Nephron (organoid): ENCODE measurements around the gene NOP56.

ENCODE experiments used
- H3K27ac Mint-ChIP-seq, 3 experiments: 2 replicates each; pipeline ENCODE4 v1.8.0; 2020; ENCODE audit warnings: mixed read lengths in 3 of 3, mild to moderate bottlenecking in 2 of 3, moderate library complexity in 1 of 3
- H3K27me3 Mint-ChIP-seq: 2 replicates; pipeline ENCODE4 v1.8.0; 2021; ENCODE audit warnings: low read depth, mild to moderate bottlenecking, moderate library complexity, mixed read lengths
- H3K36me3 Mint-ChIP-seq: 2 replicates; pipeline ENCODE4 v1.8.0; 2020; ENCODE audit warnings: low read depth, mixed read lengths
- H3K4me1 Mint-ChIP-seq: 2 replicates; pipeline ENCODE4 v1.8.0; 2020; ENCODE audit warnings: mixed read lengths
- H3K4me3 Mint-ChIP-seq, 3 experiments: 2 replicates each; pipeline ENCODE4 v1.8.0; 2020; ENCODE audit warnings: mild to moderate bottlenecking in 3 of 3, mixed read lengths in 3 of 3, moderate library complexity in 2 of 3
- H3K9me3 Mint-ChIP-seq: 2 replicates; pipeline ENCODE4 v1.8.0; 2020; ENCODE audit warnings: mixed read lengths
- TF ChIP-seq, protein P1 (sequence below), 3 experiments: fragments of 200-600 bp; sonication (generic); IDR thresholded peaks; one replicate each; pipeline ENCODE4 v1.5.0; 2021; ENCODE audit warnings: antibody characterized with exemption in 3 of 3; ENCODE audit not compliant: unreplicated experiment in 3 of 3

Gene NOP56, protein sequence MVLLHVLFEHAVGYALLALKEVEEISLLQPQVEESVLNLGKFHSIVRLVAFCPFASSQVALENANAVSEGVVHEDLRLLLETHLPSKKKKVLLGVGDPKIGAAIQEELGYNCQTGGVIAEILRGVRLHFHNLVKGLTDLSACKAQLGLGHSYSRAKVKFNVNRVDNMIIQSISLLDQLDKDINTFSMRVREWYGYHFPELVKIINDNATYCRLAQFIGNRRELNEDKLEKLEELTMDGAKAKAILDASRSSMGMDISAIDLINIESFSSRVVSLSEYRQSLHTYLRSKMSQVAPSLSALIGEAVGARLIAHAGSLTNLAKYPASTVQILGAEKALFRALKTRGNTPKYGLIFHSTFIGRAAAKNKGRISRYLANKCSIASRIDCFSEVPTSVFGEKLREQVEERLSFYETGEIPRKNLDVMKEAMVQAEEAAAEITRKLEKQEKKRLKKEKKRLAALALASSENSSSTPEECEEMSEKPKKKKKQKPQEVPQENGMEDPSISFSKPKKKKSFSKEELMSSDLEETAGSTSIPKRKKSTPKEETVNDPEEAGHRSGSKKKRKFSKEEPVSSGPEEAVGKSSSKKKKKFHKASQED

DNA sequence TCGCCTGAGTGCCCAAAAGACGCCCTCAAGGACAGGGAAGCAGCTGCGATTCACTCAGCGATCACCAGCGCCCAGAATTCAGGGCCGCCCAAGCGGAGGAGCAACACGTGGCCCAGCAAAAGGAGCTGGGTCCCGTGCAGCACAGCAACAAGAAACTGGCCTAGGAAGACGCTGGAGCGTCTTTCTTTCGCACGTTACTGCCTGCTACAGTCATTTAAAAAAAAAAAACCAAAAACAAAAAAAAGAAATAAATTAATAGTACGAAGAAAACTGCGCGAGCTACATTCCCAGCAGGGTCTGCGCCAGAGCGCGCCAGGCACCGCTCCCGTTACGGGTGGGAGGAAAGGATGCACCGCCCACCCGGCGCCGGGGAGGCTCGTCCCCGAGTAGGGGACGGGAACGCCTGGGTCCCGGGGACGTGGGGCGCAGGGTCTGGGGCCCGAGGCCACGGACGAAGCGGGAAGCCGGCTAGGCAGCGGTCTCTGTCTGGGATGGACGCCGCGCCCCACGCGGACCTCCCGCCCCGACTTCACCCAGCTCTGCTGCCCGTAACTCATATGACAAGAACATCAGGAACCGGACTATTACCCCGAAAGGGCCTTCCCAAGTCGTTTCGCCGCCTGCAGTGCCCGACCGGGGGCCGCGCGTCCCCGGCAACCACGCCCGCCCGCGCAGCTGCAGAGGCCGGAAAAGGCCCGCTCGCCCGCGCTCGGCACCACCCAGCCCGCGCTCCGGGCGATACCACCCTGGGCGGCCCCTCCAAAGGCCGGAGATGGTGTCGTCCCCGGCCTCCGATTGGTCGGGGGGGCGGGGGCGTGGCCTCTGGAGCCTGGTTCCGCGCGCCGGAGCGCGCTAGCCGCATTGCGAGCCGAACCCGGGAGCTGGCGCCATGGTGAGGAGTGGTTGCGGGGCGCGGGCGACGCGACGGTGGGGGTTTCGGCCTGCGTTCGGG, at the start of gene NOP56:
TSS of gene NOP56 (plus strand) at position 861 of the 952 bp plus-strand sequence. CDS start at position 890, 29 bp downstream.
- Mint-ChIP-seq H3K36me3 (peaks cover 37% of the 10 kb centered on the region), H3K27me3 (no peaks in the 10 kb centered on the region), H3K27ac (peak within 1 kb of the TSS; percentile 88 to 97 (median 95)), H3K9me3 (no peaks in the 10 kb centered on the region), H3K4me1 (peaks cover 13% of the 10 kb centered on the region), H3K4me3 (peak within 1 kb of the TSS; percentile 93 to 98 (median 96))
- TF ChIP-seq, protein P1, sequence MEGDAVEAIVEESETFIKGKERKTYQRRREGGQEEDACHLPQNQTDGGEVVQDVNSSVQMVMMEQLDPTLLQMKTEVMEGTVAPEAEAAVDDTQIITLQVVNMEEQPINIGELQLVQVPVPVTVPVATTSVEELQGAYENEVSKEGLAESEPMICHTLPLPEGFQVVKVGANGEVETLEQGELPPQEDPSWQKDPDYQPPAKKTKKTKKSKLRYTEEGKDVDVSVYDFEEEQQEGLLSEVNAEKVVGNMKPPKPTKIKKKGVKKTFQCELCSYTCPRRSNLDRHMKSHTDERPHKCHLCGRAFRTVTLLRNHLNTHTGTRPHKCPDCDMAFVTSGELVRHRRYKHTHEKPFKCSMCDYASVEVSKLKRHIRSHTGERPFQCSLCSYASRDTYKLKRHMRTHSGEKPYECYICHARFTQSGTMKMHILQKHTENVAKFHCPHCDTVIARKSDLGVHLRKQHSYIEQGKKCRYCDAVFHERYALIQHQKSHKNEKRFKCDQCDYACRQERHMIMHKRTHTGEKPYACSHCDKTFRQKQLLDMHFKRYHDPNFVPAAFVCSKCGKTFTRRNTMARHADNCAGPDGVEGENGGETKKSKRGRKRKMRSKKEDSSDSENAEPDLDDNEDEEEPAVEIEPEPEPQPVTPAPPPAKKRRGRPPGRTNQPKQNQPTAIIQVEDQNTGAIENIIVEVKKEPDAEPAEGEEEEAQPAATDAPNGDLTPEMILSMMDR (IDR thresholded peaks at IDR 0.05; ENCODE audit: unreplicated experiment in 3 of 3): no peak

DNA sequence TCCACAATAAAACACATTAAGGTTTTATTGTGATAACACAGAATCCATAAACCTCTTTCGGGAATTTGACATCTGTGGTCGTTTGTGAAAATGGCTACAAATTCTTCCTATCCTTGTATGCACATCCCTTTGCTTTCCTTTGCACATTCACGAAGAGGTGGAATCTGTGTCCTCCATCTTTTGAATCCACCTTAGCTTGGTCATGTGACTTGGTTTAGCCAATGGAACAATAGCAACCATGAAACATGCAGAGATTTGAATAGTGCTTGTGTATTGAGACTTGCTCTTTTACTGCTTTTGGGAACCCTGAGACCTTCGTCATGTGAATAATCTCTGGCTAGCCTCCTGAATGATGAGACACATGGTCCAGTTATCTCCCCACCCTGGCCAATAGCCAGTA, 49.7 kb upstream of the NOP56 start:
- peaks cover 8% of the 10 kb centered on the region for H3K27me3 Mint-ChIP-seq
- TF ChIP-seq, protein P1 (IDR thresholded peaks at IDR 0.05; ENCODE audit: unreplicated experiment in 3 of 3): no peak

DNA sequence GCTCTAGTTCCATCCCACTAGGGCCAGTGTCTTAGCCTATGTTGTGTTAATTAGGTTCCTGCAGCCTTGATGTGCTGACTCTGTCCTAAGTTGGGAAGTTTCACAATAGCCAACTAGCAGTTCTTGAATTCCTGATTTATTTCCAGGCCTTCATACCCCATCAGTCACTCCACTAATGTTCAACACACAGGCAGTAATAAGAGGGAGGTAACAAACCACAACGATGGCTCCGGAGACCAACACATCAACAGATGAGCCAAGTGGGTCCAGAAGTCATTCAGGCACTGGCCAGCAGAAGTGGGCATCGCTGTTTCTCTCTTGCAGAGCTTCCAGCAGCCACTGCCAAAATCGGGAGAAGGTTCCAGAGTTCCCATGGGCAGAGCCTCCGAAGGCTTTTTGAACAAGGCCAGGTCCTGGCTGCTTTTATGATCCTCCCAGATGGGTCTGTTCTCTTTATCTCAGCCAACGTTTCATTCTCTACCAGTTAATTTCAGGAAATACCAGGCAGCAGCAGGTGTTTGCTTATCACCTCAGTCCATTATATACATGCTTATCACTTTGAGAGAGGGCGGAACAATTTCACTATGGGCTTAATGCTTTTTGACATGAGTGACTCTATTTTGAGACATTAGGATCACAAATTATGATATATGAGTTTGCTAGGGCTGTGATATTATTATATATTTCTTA, 48.5 kb upstream of the NOP56 start:
- H3K27ac Mint-ChIP-seq: no peak overlapping the region
- peaks cover 6% of the 10 kb centered on the region for H3K4me1 Mint-ChIP-seq
- no peak overlapping the region for H3K4me3 Mint-ChIP-seq
- H3K9me3 Mint-ChIP-seq: peaks cover 9% of the 10 kb centered on the region
- H3K36me3 Mint-ChIP-seq: peaks cover 3% of the 10 kb centered on the region
- TF ChIP-seq, protein P1 (IDR thresholded peaks at IDR 0.05; ENCODE audit: unreplicated experiment in 3 of 3): no peak
- H3K27me3 Mint-ChIP-seq: peaks cover 8% of the 10 kb centered on the region

More for the DNA sequence above, 49.7 kb upstream of the NOP56 start:
- Mint-ChIP-seq H3K27ac (no peak overlapping the region), H3K4me3 (no peak overlapping the region), H3K4me1 (peaks cover 11% of the 10 kb centered on the region), H3K9me3 (peaks cover 6% of the 10 kb centered on the region), H3K36me3 (peaks cover 3% of the 10 kb centered on the region)

GRCh38 chr20:2604506-2604835, 48.0 kb upstream of the NOP56 start:
- Mint-ChIP-seq H3K27me3 (peaks cover 8% of the 10 kb centered on the region), H3K9me3 (peaks cover 9% of the 10 kb centered on the region), H3K4me3 (no peak overlapping the region), H3K27ac (no peak overlapping the region), H3K4me1 (peaks cover 5% of the 10 kb centered on the region), H3K36me3 (peaks cover 3% of the 10 kb centered on the region)
- TF ChIP-seq, protein P1 (IDR thresholded peaks at IDR 0.05; ENCODE audit: unreplicated experiment in 3 of 3): no peak

GRCh38 chr20:2606507-2607006, 45.9 kb upstream of the NOP56 start:
- Mint-ChIP-seq H3K4me1 (no peaks in the 10 kb centered on the region), H3K9me3 (peaks cover 9% of the 10 kb centered on the region), H3K4me3 (no peak overlapping the region), H3K27me3 (peaks cover 15% of the 10 kb centered on the region), H3K36me3 (peaks cover 3% of the 10 kb centered on the region), H3K27ac (no peak overlapping the region)
- TF ChIP-seq, protein P1 (IDR thresholded peaks at IDR 0.05; ENCODE audit: unreplicated experiment in 3 of 3): no peak
